ENCODE data around the gene WDR81.
"Not testable (repeated sequence)": the region's sequence is repeated elsewhere in the genome, so short reads cannot be mapped to it uniquely, and the experiment has no call there.

Gene WDR81

GRCh38 chr17:1730326-1731193, 6.1 kb downstream of the WDR81 start:
- DNase-seq, result no peak

- DNase-seq, result no peak
These were observed 6.6 kb downstream of the WDR81 start for GRCh38 chr17:1731194-1731506.

DNA sequence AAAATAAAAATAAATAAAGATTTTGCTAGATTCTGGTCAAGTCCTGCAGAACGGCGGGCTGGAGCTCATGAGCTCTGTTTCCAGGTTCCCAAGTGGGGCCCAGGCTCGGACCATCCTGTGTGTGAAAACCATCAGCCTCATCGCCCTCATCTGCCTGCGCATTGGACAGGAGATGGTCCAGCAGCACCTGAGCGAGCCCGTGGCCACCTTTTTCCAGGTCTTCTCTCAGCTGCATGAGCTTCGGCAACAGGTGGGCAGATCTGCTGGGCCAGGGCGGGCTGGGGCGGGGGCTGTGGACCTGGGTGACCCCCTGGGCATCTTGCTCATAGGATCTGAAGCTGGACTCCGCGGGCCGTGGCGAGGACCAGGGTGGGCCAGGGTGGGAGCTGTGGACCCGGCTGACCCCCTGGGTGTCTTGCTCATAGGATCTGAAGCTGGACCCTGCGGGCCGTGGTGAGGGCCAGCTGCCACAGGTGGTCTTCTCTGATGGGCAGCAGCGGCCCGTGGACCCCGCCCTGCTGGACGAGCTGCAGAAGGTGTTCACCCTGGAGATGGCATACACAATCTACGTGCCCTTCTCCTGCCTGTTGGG, 7.8 kb downstream of the WDR81 start:
- DNase-seq, result no peak

DNA sequence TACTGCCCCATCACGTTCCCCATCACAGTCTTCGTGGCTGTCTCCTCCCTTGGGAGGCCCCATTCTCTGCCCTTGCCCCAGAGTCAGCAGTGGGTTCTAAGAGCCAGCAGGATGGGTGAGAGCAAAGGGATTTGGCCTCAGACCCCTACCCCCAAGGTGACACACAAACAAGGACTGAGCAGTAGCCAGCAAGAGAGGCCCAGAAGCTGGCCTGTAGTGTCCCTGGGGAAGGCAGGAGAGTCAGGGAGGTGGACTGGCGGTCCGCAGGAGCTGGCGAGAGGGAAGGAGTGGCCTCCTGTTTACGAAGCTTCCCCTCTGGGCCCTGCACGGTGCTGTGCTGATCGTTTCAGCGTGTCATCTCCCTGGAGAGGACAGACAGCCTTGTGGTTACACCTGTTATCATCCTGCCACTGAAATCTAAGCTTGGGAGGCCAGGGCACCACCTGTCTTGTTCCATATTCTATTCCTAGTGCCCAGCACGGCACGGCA, 8.4 kb downstream of the WDR81 start:
- no peak for DNase-seq

GRCh38 chr17:1733759-1734158, 9.3 kb downstream of the WDR81 start:
- no peak for DNase-seq

- no peak for DNase-seq
These were observed 10.9 kb downstream of the WDR81 start for GRCh38 chr17:1735418-1735817.

GRCh38 chr17:1735834-1736347, 11.4 kb downstream of the WDR81 start:
- DNase-seq, result no peak

DNA sequence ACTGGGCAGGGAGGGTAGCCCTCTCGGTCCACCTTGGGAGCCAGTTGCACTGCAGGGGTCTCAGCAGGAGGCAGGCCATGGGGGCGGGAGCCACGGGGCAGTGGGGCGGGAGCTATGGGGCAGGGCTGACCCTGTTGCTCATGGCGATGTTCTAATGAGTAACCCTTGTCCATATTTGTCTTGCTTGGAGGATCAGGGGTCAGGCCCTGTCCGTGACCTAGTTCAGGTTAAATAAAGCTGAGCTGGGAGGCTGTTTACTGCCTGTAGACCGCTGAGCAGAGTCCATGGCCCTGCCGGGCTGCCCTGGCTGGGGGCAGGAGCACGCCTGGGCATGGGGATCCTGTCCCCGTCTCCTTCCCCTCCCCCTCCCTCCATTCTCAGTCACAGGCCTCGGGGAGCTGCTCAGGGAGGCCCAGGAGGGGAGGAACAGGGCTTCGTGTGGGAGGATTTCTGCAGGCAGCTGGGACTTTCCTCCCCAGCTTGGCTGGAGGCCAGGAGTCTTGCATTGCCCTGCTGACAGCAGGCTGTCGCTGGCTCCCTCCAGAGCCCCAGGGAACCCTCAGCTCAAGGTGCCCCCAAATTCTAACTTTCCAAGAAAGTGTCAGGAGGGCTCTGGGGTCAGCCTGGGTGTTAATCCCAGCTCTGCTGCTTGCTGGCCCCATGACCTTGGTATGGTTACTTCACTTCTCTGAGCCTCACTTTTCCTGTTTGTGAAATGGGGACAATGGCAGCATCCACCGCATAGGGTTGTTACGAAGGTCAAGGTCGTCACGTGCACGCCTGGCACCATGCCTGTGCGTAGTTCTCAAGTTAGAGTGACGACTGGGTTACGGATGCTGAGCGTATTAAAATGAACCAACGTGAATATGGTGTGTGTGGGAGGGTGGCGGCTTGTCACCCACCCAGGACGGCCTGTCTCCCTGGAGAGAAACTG, 12.1 kb downstream of the WDR81 start:
- DNase-seq, result peak; percentile 98

DNA sequence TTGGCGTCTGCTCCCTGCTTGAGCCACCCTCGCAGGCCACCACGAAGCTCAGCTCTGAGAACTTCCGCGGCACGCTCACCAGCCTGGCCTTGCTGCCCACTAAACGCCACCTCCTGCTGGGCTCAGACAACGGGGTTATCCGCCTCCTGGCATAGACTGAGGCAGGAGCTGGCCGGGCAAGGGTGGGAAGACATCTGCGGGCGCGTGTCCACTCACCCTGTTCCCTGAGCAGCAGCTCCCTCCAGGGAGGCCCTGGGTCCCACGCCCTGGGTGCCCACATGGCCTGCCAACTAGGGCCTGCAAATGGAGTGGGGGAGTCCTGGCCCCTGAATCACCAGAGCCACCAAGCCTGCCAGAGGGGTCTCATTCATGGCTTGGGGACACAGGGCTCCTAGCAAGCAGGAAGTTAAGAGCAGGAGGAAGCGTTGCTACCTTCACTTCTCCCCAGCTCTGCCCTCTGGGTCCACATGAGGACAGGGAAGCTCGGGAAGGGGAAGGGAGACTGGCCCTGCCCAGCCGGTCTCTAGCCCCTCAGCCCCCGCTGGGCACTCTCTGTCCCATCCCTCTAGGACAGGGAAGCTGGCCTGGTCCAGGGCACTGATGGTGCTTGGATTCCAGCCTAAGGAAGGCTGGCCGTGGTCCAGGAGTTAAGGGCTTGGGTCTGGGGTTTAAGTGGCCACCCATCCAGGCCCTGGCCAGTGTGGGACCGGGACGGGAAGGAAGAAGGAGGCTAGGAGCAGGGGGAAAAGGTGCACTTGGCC, 13.2 kb downstream of the WDR81 start:
- peak; percentile 21 to 37 for DNase-seq

DNA sequence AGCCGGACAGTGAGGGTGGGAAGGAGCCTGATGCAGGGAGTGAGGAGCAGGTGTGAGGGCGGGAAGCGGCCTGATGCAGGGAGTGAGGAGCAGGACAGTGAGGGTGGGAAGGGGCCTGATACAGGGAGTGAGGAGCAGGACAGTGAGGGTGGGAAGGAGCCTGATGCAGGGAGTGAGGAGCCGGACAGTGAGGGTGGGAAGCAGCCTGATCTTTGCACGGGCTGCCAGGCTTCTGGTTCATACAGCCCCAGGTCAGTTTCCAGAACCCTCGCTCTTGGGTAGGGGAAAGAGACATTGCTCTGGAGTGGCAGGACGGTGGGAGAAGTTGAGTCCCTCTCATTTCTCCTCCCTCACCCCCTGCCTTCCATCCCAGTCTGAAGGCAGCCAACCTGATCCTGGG, 17.4 kb downstream of the WDR81 start:
- not testable (repeated sequence) for DNase-seq

DNA sequence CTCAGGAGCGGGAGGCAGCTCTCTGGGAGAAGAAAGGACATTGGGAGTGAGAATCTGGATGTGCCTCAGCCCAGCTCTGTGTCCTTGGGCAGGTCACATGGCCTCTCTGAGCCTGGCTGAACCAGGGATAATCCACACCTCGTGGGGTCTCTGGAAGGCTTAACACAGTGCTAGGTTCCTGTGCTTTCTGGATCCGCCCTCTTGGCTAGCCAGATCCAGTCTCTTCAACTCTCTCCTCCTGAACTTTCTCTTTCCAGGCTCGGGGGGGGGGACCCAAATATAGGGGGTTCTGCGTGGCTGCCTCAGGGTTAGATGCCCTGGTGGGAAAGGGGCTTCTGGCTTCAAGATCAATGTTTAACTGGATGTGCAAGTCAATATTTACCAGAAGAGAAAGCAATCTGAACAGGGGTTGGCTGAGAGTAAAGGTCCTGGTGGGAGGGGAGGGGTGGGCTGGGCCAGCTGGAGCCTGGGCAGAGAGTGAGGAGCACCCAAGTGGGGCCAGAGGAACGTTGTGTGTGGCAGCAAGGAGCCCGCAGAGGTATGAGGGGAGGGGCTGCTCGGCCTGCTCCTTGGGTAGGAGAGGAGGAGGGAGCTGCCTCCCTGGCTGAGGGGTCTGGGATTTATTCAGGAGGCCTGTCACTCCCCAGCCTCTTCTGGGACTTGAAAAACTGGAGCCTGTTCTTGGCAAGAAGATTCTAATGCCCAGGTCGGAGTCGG, 18.0 kb downstream of the WDR81 start, which contains the start of gene SERPINF2:
TSS of gene SERPINF2 (plus strand) at position 501 of the 717 bp plus-strand sequence. CDS start 2,125 bp downstream, outside the sequence.
- DNase-seq, result no peak

DNA sequence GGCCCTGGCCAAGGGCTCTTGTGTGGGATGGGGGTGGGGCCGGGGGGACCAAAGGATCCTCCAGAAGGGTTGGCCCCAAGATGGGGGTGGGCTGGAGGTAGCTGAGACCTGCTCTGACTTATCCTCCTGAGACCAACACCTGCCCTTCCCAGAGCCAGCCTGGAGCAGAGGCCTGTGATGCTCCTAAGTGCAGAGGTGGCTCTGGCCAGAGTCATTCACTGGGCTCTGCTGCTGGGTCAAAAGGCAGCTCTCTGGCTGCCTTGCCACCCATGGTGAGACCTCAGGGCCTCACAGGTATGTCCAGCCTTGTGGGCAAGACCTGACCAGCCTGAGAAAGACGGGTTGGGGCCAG, 18.6 kb downstream of the WDR81 start:
- DNase-seq, result no peak

DNA sequence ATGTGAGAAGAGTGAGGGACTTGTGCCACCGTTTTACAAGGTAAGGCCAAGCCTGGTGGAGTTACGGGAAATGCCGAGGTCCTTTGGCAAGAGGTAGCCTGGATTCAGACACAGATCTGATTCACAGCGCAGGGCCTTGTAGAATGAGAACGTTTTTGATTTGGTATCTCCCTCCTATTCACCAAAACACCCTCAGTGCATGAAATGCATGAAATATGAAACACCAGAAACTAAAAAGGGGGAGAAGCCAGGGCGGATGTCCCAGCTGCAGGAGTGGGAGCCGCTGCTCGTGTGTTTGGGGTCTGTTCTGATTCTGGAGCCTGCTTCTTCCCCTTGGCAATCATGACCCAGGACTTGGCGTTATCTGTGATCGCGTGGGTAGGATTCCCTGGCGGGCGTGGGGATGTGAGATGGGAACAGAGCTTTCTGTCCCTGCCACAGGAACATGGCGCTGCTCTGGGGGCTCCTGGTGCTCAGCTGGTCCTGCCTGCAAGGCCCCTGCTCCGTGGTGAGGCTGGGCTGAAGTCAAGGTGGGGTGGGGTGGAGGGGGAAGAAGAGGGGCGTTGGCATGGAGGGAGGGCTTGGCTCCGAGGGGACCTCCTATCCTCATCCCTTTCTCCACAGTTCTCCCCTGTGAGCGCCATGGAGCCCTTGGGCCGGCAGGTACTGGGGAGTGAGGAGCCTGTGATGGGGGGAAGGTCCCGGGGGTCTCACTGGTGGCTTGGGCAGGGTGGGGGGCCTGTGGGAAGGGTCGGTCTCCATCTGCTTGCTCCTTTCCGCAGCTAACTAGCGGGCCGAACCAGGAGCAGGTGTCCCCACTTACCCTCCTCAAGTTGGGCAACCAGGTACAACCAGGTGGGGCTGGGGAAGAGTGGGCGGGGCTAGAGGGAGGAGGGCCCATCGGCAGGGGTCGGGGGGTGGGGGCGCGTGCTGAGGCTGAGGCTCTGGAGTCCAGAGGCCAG, 20.3 kb downstream of the WDR81 start:
- DNase-seq, result no peak

GRCh38 chr17:1745513-1746020, 21.1 kb downstream of the WDR81 start:
- DNase-seq, result no peak

GRCh38 chr17:1746975-1747543, 22.6 kb downstream of the WDR81 start:
- DNase-seq, result no peak

- DNase-seq, result peak; percentile 20 to 55
These were observed 26.1 kb downstream of the WDR81 start for GRCh38 chr17:1750628-1751027.

GRCh38 chr17:1752425-1753262, 28.1 kb downstream of the WDR81 start:
- peak; percentile 56 to 76 for DNase-seq

DNA sequence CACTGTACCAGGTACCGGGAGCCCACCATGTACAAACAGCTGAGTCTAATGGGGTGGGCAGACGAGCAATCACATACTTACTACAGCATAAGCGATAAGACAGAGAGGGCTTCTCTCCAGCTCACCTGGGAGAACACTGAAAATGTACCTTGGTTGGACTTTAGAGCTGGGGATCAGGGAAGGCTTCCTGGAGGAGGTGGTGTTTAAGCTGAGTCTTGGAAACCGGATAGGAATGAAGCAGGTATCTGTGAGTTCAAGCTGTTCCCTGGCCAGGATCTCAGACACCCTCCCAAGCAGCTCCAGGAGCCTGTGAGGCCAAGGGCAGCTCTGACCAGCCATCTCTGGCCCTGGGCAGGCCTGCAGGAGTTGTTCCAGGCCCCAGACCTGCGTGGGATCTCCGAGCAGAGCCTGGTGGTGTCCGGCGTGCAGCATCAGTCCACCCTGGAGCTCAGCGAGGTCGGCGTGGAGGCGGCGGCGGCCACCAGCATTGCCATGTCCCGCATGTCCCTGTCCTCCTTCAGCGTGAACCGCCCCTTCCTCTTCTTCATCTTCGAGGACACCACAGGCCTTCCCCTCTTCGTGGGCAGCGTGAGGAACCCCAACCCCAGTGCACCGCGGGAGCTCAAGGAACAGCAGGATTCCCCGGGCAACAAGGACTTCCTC, 29.4 kb downstream of the WDR81 start:
- peak; percentile 37 to 77 for DNase-seq
